ENCODE data around the gene GRAMD2B. TPM values are rescaled to one million over a fixed set of nuclear protein-coding genes. Genes with fewer than 3 reads are reported as not detected.
"Not testable (repeated sequence)": the region's sequence is repeated elsewhere in the genome, so short reads cannot be mapped to it uniquely, and the experiment has no call there.

The GRAMD2B gene
- polyA plus RNA-seq, 1 donor from 2014 or later, result not detected

GRCh38 chr5:126395605-126396004, 27.6 kb upstream of the GRAMD2B start:
- no peak overlapping the region for H3K4me2 ChIP-seq (ENCODE audit: low read length)
- no peaks in the 10 kb centered on the region for H3K9me2 ChIP-seq (ENCODE audit: insufficient read depth, low read length)
- H3F3A ChIP-seq (ENCODE audit: insufficient read depth, low read length, poor library complexity, severe bottlenecking), result no peaks in the 10 kb centered on the region
- TF ChIP-seq SMC3 (conservative IDR thresholded peaks at IDR 0.05; ENCODE audit: poor library complexity), result no peak
- no peak for TF ChIP-seq CTCF (IDR thresholded peaks at IDR 0.05; ENCODE audit: poor library complexity, severe bottlenecking)
- TF ChIP-seq POLR2AphosphoS5 (IDR thresholded peaks at IDR 0.05), result no peak
- no peak for TF ChIP-seq RAD21 (conservative IDR thresholded peaks at IDR 0.05)
- no peak for TF ChIP-seq EP300 (conservative IDR thresholded peaks at IDR 0.05; ENCODE audit: poor library complexity, severe bottlenecking)
- no peak for TF ChIP-seq REST (IDR thresholded peaks at IDR 0.05; ENCODE audit: borderline replicate concordance)
- no peak for TF ChIP-seq TAF1 (IDR thresholded peaks at IDR 0.05; ENCODE audit: low read depth)
- no peak for TF ChIP-seq MXI1 (conservative IDR thresholded peaks at IDR 0.05; ENCODE audit: poor library complexity, severe bottlenecking)
- no peak for TF ChIP-seq EZH2 (IDR thresholded peaks at IDR 0.05; ENCODE audit: borderline replicate concordance, insufficient read depth, low read length, poor library complexity, severe bottlenecking)
- H3K9me3 ChIP-seq (ENCODE audit: low read length), result peaks cover 2% of the 10 kb centered on the region
- H4K20me1 ChIP-seq (ENCODE audit: insufficient read depth), result no peaks in the 10 kb centered on the region
- no peaks in the 10 kb centered on the region for H3K36me3 ChIP-seq (ENCODE audit: insufficient read depth, low read length)
- H3K9ac ChIP-seq (ENCODE audit: low read length), result no peak overlapping the region
- H3K27ac ChIP-seq (ENCODE audit: low read length), result no peak overlapping the region
- no peak overlapping the region for H3K4me3 ChIP-seq (ENCODE audit: low read length)
- no peaks in the 10 kb centered on the region for H3K27me3 ChIP-seq (ENCODE audit: insufficient read depth, low read depth, low read length)
- no peak overlapping the region for H2AFZ ChIP-seq (ENCODE audit: low read depth, low read length)
- H3K79me2 ChIP-seq (replicated peaks; ENCODE audit: insufficient read depth, low read length), result no peaks in the 10 kb centered on the region

- H3K27me3 ChIP-seq (ENCODE audit: insufficient read depth, low read depth, low read length); H3K9me2 ChIP-seq (ENCODE audit: insufficient read depth, low read length); H3K36me3 ChIP-seq (ENCODE audit: insufficient read depth, low read length); H3K4me3 ChIP-seq (ENCODE audit: low read length); H2AFZ ChIP-seq (ENCODE audit: low read depth, low read length); H3K9ac ChIP-seq (ENCODE audit: low read length); H3K4me2 ChIP-seq (ENCODE audit: low read length); H3K9me3 ChIP-seq (ENCODE audit: low read length); H3F3A ChIP-seq (ENCODE audit: insufficient read depth, low read length, poor library complexity, severe bottlenecking); H3K27ac ChIP-seq (ENCODE audit: low read length); H4K20me1 ChIP-seq (ENCODE audit: insufficient read depth); H3K79me2 ChIP-seq (replicated peaks; ENCODE audit: insufficient read depth, low read length): not testable (repeated sequence)
Measured at GRCh38 chr5:126396721-126397120, 26.5 kb upstream of the GRAMD2B start.

- Histone ChIP-seq H2AFZ (ENCODE audit: low read depth, low read length) (no peak overlapping the region), H3K27ac (ENCODE audit: low read length) (no peak overlapping the region), H3K4me3 (ENCODE audit: low read length) (no peak overlapping the region), H3K4me2 (ENCODE audit: low read length) (no peak overlapping the region), H3K9me3 (ENCODE audit: low read length) (peaks cover 5% of the 10 kb centered on the region), H3K27me3 (ENCODE audit: insufficient read depth, low read depth, low read length) (no peaks in the 10 kb centered on the region), H3K79me2 (replicated peaks; ENCODE audit: insufficient read depth, low read length) (no peaks in the 10 kb centered on the region), H3K9me2 (ENCODE audit: insufficient read depth, low read length) (no peaks in the 10 kb centered on the region), H3F3A (ENCODE audit: insufficient read depth, low read length, poor library complexity, severe bottlenecking) (no peaks in the 10 kb centered on the region), H3K36me3 (ENCODE audit: insufficient read depth, low read length) (no peaks in the 10 kb centered on the region), H4K20me1 (ENCODE audit: insufficient read depth) (no peaks in the 10 kb centered on the region), H3K9ac (ENCODE audit: low read length) (no peak overlapping the region)
- no peak for TF ChIP-seq REST (IDR thresholded peaks at IDR 0.05; ENCODE audit: borderline replicate concordance)
- no peak for TF ChIP-seq EZH2 (IDR thresholded peaks at IDR 0.05; ENCODE audit: borderline replicate concordance, insufficient read depth, low read length, poor library complexity, severe bottlenecking)
- TF ChIP-seq CTCF (IDR thresholded peaks at IDR 0.05; ENCODE audit: poor library complexity, severe bottlenecking), result no peak
- TF ChIP-seq EP300 (conservative IDR thresholded peaks at IDR 0.05; ENCODE audit: poor library complexity, severe bottlenecking), result no peak
- no peak for TF ChIP-seq TAF1 (IDR thresholded peaks at IDR 0.05; ENCODE audit: low read depth)
- no peak for TF ChIP-seq RAD21 (conservative IDR thresholded peaks at IDR 0.05)
- TF ChIP-seq MXI1 (conservative IDR thresholded peaks at IDR 0.05; ENCODE audit: poor library complexity, severe bottlenecking), result no peak
- no peak for TF ChIP-seq POLR2AphosphoS5 (IDR thresholded peaks at IDR 0.05)
- TF ChIP-seq SMC3 (conservative IDR thresholded peaks at IDR 0.05; ENCODE audit: poor library complexity), result no peak
Measured at GRCh38 chr5:126398791-126399190, 24.4 kb upstream of the GRAMD2B start.
